ENCODE data around the gene BBOX1.

DNA sequence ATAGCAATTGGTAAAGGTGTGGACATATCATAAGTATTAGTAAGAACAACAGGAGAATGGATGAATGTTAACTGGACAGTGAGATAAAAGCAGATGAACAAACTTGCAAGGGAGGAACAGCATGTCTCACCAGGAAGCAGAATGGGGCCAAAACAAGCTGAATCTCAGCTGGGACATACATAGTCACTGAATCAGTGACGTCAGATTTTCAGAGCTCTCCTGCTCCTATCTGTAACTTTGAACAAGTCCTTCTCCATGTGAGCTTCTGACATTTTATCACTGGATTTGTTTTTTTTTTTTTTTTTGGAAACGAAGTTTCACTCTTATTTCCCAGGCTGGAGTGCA, 118.7 kb downstream of the BBOX1 start:
- TF ChIP-seq, protein P1, sequence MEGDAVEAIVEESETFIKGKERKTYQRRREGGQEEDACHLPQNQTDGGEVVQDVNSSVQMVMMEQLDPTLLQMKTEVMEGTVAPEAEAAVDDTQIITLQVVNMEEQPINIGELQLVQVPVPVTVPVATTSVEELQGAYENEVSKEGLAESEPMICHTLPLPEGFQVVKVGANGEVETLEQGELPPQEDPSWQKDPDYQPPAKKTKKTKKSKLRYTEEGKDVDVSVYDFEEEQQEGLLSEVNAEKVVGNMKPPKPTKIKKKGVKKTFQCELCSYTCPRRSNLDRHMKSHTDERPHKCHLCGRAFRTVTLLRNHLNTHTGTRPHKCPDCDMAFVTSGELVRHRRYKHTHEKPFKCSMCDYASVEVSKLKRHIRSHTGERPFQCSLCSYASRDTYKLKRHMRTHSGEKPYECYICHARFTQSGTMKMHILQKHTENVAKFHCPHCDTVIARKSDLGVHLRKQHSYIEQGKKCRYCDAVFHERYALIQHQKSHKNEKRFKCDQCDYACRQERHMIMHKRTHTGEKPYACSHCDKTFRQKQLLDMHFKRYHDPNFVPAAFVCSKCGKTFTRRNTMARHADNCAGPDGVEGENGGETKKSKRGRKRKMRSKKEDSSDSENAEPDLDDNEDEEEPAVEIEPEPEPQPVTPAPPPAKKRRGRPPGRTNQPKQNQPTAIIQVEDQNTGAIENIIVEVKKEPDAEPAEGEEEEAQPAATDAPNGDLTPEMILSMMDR (IDR thresholded peaks at IDR 0.05; ENCODE audit: extremely low read depth in 1 of 2, insufficient read depth in 1 of 2, low read depth in 1 of 2, low read length in 2 of 2): no peak
- TF ChIP-seq FOS (IDR thresholded peaks at IDR 0.05; ENCODE audit: borderline replicate concordance, insufficient read depth, low read length) (no peak), MYC (IDR thresholded peaks at IDR 0.05; ENCODE audit: low read depth, low read length) (no peak), POLR2AphosphoS5 (IDR thresholded peaks at IDR 0.05; ENCODE audit: insufficient read depth, low read depth, low read length) (no peak), EZH2 (IDR thresholded peaks at IDR 0.05; ENCODE audit: borderline replicate concordance, low read depth, low read length, severe bottlenecking) (no peak)
